SK-N-MC (cell line): Measurements from ENCODE around the gene P2RY10.

ENCODE experiments used
- EZH2 ChIP-seq: fragments of 200-600 bp; sonication (generic); IDR thresholded peaks from one replicate; pipeline ENCODE4 v1.6.1; 2017; ENCODE audit warnings: antibody characterized with exemption
- POLR2AphosphoS5 ChIP-seq: IDR thresholded peaks from 2 replicates; pipeline ENCODE4 v1.6.1; 2012; ENCODE audit warnings: mild to moderate bottlenecking, low read depth, low read length, borderline replicate concordance

GRCh38 chrX:78957768-78958130, 12.6 kb downstream of the P2RY10 start:
- TF ChIP-seq EZH2 (no peak), POLR2AphosphoS5 (no peak)
